Suprapubic skin (tissue), 4 donors: ENCODE results near the gene BMPR1B. TPM values are rescaled to one million over a fixed set of nuclear protein-coding genes. Genes with fewer than 3 reads are reported as not detected.

Experiments
- DNase-seq, 2 donors: peaks; one replicate each; pipeline ENCODE4 v3.0.0-alpha.2; 2019; ENCODE audit warnings: low spot score in 2 of 2
- H3K27ac ChIP-seq: fragments of 200-600 bp; sonication (generic); one replicate; pipeline ENCODE4 v1.5.1; 2019
- H3K27me3 ChIP-seq: fragments of 200-600 bp; sonication (generic); one replicate; pipeline ENCODE4 v1.5.1; 2019
- H3K36me3 ChIP-seq: fragments of 200-600 bp; sonication (generic); one replicate; pipeline ENCODE4 v1.5.1; 2019
- H3K4me1 ChIP-seq: fragments of 200-600 bp; sonication (generic); one replicate; pipeline ENCODE4 v1.5.1; 2019
- H3K4me3 ChIP-seq: fragments of 200-600 bp; sonication (generic); one replicate; pipeline ENCODE4 v1.5.1; 2019; ENCODE audit warnings: mild to moderate bottlenecking
- H3K9me3 ChIP-seq: fragments of 200-600 bp; sonication (generic); one replicate; pipeline ENCODE4 v1.5.1; 2019
- CTCF ChIP-seq, 2 donors: fragments of 200-600 bp in 1 of 2; fragments of 450-650 bp in 1 of 2; sonication (generic) in 1 of 2; IDR thresholded peaks; one replicate each; pipeline ENCODE4 v1.5.1; 2016 to 2019; ENCODE audit warnings: antibody characterized with exemption in 2 of 2, mild to moderate bottlenecking in 1 of 2, moderate library complexity in 1 of 2
- EP300 ChIP-seq: sonication (generic); formaldehyde crosslinking; IDR thresholded peaks from one replicate; pipeline ENCODE4 v1.6.1; 2017; ENCODE audit warnings: antibody characterized with exemption
- POLR2A ChIP-seq, 2 donors: fragments of 450-650 bp; IDR thresholded peaks; one replicate each; pipeline ENCODE4 v1.6.1; 2017; ENCODE audit warnings: antibody characterized with exemption in 2 of 2, mild to moderate bottlenecking in 2 of 2, moderate library complexity in 2 of 2
- POLR2AphosphoS5 ChIP-seq, 3 donors: sonication (generic); formaldehyde crosslinking; IDR thresholded peaks; one replicate each; pipeline ENCODE4 v1.6.1; 2017; ENCODE audit warnings: antibody characterized with exemption in 3 of 3
- WGBS: methylation state at CpG from one replicate; pipeline ENCODE4 v1.1.5; 2018; 5-methylcytosine and 5-hydroxymethylcytosine counted together
- total RNA-seq, 4 donors: library from RNA; depleted of rRNA; stranded (reverse); fragments of >200 nt; gene quantifications; one replicate each; pipeline ENCODE4 v1.1.0, GENCODE V29; 2016

BMPR1B gene
- total RNA-seq, result 1 to 10 TPM in 2 of 4 donors, under 1 TPM in 2; 0.38 to 1.2 (median 0.75) TPM

GRCh38 chr4:94757192-94758140 is at the start of gene BMPR1B:
Gene BMPR1B, plus strand, starts transcription at chr4:94757955. Its CDS starts 346,470 bp downstream, at chr4:95104425.
- peak within 1 kb of the TSS; percentile 73 for H3K4me3 ChIP-seq
- 5% methylated on average over 74 of the region's 77 CpGs for WGBS
- H3K36me3 ChIP-seq, result no peaks in the 10 kb centered on the region
- TF ChIP-seq EP300 (no peak), POLR2A (IDR thresholded peaks at IDR 0.05) (no peak), CTCF (IDR thresholded peaks at IDR 0.05) (no peak), POLR2AphosphoS5 (IDR thresholded peaks at IDR 0.05) (no peak)
- peaks cover 31% of the 10 kb centered on the region for H3K27me3 ChIP-seq
- peaks cover 7% of the 10 kb centered on the region for H3K4me1 ChIP-seq
- peak within 1 kb of the TSS; percentile 34 for H3K27ac ChIP-seq
- no peak for DNase-seq
- H3K9me3 ChIP-seq, result no peaks in the 10 kb centered on the region

- H3K4me3 ChIP-seq, result no peak overlapping the region
- no peak for TF ChIP-seq POLR2AphosphoS5 (IDR thresholded peaks at IDR 0.05)
- TF ChIP-seq POLR2A (IDR thresholded peaks at IDR 0.05), result no peak
- TF ChIP-seq EP300, result no peak
- no peak for TF ChIP-seq CTCF (IDR thresholded peaks at IDR 0.05)
- H3K4me1 ChIP-seq, result no peaks in the 10 kb centered on the region
- 71% methylated on average over 5 of the region's 5 CpGs for WGBS
- H3K9me3 ChIP-seq, result no peaks in the 10 kb centered on the region
- no peaks in the 10 kb centered on the region for H3K27me3 ChIP-seq
- no peaks in the 10 kb centered on the region for H3K36me3 ChIP-seq
- DNase-seq, result no peak
- H3K27ac ChIP-seq, result no peak overlapping the region
These were observed 46.1 kb upstream of the BMPR1B start for GRCh38 chr4:94711635-94712034.

- Histone ChIP-seq H3K4me1 (no peaks in the 10 kb centered on the region), H3K9me3 (no peaks in the 10 kb centered on the region), H3K4me3 (no peak overlapping the region), H3K27me3 (no peaks in the 10 kb centered on the region), H3K27ac (no peak overlapping the region), H3K36me3 (no peaks in the 10 kb centered on the region)
- DNase-seq, result no peak
- TF ChIP-seq EP300, result no peak
- TF ChIP-seq POLR2AphosphoS5 (IDR thresholded peaks at IDR 0.05), result no peak
- TF ChIP-seq POLR2A (IDR thresholded peaks at IDR 0.05), result no peak
- no peak for TF ChIP-seq CTCF (IDR thresholded peaks at IDR 0.05)
- WGBS, result 65% methylated on average over 5 of the region's 5 CpGs
These were observed 43.2 kb upstream of the BMPR1B start for GRCh38 chr4:94714365-94715160.

- 82% methylated on average over 6 of the region's 6 CpGs for WGBS
- H3K36me3 ChIP-seq, result no peaks in the 10 kb centered on the region
- no peak overlapping the region for H3K4me3 ChIP-seq
- no peak for DNase-seq
- TF ChIP-seq EP300, result no peak
- TF ChIP-seq CTCF (IDR thresholded peaks at IDR 0.05), result no peak
- no peak for TF ChIP-seq POLR2A (IDR thresholded peaks at IDR 0.05)
- no peak for TF ChIP-seq POLR2AphosphoS5 (IDR thresholded peaks at IDR 0.05)
- H3K9me3 ChIP-seq, result no peaks in the 10 kb centered on the region
- H3K27me3 ChIP-seq, result no peaks in the 10 kb centered on the region
- no peaks in the 10 kb centered on the region for H3K4me1 ChIP-seq
- no peak overlapping the region for H3K27ac ChIP-seq
These were observed 42.0 kb upstream of the BMPR1B start for GRCh38 chr4:94715726-94716125.

GRCh38 chr4:94721310-94721709 is 36.4 kb upstream of the BMPR1B start:
- no peaks in the 10 kb centered on the region for H3K27me3 ChIP-seq
- no peaks in the 10 kb centered on the region for H3K36me3 ChIP-seq
- H3K9me3 ChIP-seq, result no peaks in the 10 kb centered on the region
- H3K4me3 ChIP-seq, result no peak overlapping the region
- no peaks in the 10 kb centered on the region for H3K4me1 ChIP-seq
- 65% methylated on average over 2 of the region's 2 CpGs for WGBS
- no peak for DNase-seq
- H3K27ac ChIP-seq, result no peak overlapping the region
- TF ChIP-seq CTCF (IDR thresholded peaks at IDR 0.05), result no peak
- no peak for TF ChIP-seq EP300
- TF ChIP-seq POLR2AphosphoS5 (IDR thresholded peaks at IDR 0.05), result no peak
- no peak for TF ChIP-seq POLR2A (IDR thresholded peaks at IDR 0.05)
